SU-DHL-6 (cell line): ENCODE results near the gene GPI.

ENCODE experiments used
- H2AFZ ChIP-seq: fragments of 200-600 bp; sonication (generic); 2 replicates; pipeline ENCODE4 v1.6.1; 2014; ENCODE audit warnings: low read depth, mild to moderate bottlenecking, moderate library complexity, mixed read lengths, antibody characterized with exemption, low read length; ENCODE audit not compliant: severe bottlenecking
- H3F3A ChIP-seq: fragments of 200-600 bp; shearing (Covaris generic); 2 replicates; pipeline ENCODE4 v1.6.0; 2016; ENCODE audit warnings: antibody characterized with exemption, mild to moderate bottlenecking; ENCODE audit not compliant: insufficient read depth
- H3K27ac ChIP-seq: fragments of 200-600 bp; sonication (generic); 2 replicates; pipeline ENCODE4 v1.5.1; 2016; ENCODE audit warnings: low read depth, mild to moderate bottlenecking, low read length, moderate library complexity, mixed read lengths
- H3K27me3 ChIP-seq: fragments of 200-600 bp; sonication (generic), shearing (Covaris generic); 2 replicates; pipeline ENCODE4 v1.6.0; 2014; ENCODE audit warnings: mild to moderate bottlenecking, low read length
- H3K36me3 ChIP-seq: fragments of 200-600 bp; sonication (generic); 2 replicates; pipeline ENCODE4 v1.6.1; 2014; ENCODE audit warnings: mild to moderate bottlenecking, low read length, mixed read lengths
- H3K4me2 ChIP-seq: fragments of 300-600, 200-600 bp; shearing (Covaris generic), sonication (generic); 2 replicates; pipeline ENCODE4 v1.6.0; 2014; ENCODE audit warnings: low read length, low read depth, mild to moderate bottlenecking; ENCODE audit not compliant: poor library complexity, severe bottlenecking
- H3K4me3 ChIP-seq: fragments of 200-600 bp; sonication (generic); 2 replicates; pipeline ENCODE4 v1.5.1; 2014; ENCODE audit warnings: antibody characterized with exemption, low read length, mild to moderate bottlenecking, mixed read lengths; ENCODE audit not compliant: insufficient read depth, poor library complexity, severe bottlenecking
- H3K79me2 ChIP-seq: fragments of 200-600 bp; sonication (generic); 2 replicates; pipeline ENCODE4 v1.6.1; 2014; ENCODE audit warnings: mild to moderate bottlenecking, low read length, moderate library complexity; ENCODE audit not compliant: insufficient read depth
- H3K9ac ChIP-seq: fragments of 200-600 bp; sonication (generic); 2 replicates; pipeline ENCODE4 v1.7.0; 2014; ENCODE audit warnings: mild to moderate bottlenecking, low read length
- H3K9me2 ChIP-seq: fragments of 200-600 bp; sonication (generic); replicated peaks from 2 replicates; pipeline ENCODE4 v1.6.1; 2014; ENCODE audit warnings: low read length; ENCODE audit not compliant: insufficient read depth
- H3K9me3 ChIP-seq: fragments of 200-600 bp; sonication (generic); 2 replicates; pipeline ENCODE4 v1.6.1; 2014; ENCODE audit warnings: low read length, mixed read lengths; ENCODE audit not compliant: insufficient read depth
- H4K20me1 ChIP-seq: fragments of 200-600 bp; sonication (generic); 2 replicates; pipeline ENCODE4 v1.6.1; 2014; ENCODE audit warnings: low read depth, mild to moderate bottlenecking, antibody characterized with exemption, low read length, moderate library complexity, mixed read lengths
- EZH2phosphoT487 ChIP-seq: fragments of 200-600 bp; sonication (generic), shearing (Covaris generic); conservative IDR thresholded peaks from 2 replicates; pipeline ENCODE4 v1.6.1; 2018; ENCODE audit warnings: mild to moderate bottlenecking, antibody characterized with exemption, low read length, moderate library complexity, mixed read lengths
- TF ChIP-seq, protein P1 (sequence below): fragments of 200-600 bp; sonication (generic); IDR thresholded peaks from one replicate; pipeline ENCODE4 v1.5.1; 2017; ENCODE audit warnings: antibody characterized with exemption, mild to moderate bottlenecking, low read length, moderate library complexity; ENCODE audit not compliant: insufficient read depth, poor library complexity, severe bottlenecking

Gene GPI

DNA sequence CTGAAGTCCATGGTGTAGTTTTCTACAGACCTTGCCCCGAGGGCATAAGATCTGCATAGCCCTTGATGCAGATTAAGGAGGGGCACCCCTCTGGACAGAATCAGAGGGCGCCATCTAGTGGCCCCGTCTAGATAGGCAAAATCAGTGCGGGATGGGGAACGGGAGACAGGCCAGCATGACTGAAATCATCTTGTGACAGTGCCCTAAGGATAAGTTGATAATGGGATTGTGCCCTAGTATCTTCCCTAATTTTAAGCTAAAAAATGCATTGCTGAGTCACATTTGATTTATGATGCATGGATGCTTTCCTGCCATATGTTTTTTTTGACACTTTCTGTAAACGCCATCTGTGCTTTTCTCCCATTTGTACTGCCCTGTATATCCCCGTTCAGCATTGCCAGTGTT lies 19.0 kb upstream of the GPI start:
- no peak overlapping the region for H2AFZ ChIP-seq
- no peaks in the 10 kb centered on the region for H4K20me1 ChIP-seq
- H3K4me3 ChIP-seq = no peak overlapping the region
- no peaks in the 10 kb centered on the region for H3K79me2 ChIP-seq
- no peak overlapping the region for H3K4me2 ChIP-seq
- no peak overlapping the region for H3K27ac ChIP-seq
- TF ChIP-seq, protein P1, sequence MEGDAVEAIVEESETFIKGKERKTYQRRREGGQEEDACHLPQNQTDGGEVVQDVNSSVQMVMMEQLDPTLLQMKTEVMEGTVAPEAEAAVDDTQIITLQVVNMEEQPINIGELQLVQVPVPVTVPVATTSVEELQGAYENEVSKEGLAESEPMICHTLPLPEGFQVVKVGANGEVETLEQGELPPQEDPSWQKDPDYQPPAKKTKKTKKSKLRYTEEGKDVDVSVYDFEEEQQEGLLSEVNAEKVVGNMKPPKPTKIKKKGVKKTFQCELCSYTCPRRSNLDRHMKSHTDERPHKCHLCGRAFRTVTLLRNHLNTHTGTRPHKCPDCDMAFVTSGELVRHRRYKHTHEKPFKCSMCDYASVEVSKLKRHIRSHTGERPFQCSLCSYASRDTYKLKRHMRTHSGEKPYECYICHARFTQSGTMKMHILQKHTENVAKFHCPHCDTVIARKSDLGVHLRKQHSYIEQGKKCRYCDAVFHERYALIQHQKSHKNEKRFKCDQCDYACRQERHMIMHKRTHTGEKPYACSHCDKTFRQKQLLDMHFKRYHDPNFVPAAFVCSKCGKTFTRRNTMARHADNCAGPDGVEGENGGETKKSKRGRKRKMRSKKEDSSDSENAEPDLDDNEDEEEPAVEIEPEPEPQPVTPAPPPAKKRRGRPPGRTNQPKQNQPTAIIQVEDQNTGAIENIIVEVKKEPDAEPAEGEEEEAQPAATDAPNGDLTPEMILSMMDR = peak; percentile 92
- no peak for TF ChIP-seq EZH2phosphoT487
- H3F3A ChIP-seq = 0 out of 2 replicates have a peak, but pooled peaks cover 2% of the 10 kb centered on the region
- no peaks in the 10 kb centered on the region for H3K27me3 ChIP-seq
- no peak overlapping the region for H3K9ac ChIP-seq
- no peaks in the 10 kb centered on the region for H3K9me2 ChIP-seq
- H3K36me3 ChIP-seq = 0 out of 2 replicates have a peak, but pooled peaks cover 4% of the 10 kb centered on the region
- H3K9me3 ChIP-seq = no peaks in the 10 kb centered on the region

DNA sequence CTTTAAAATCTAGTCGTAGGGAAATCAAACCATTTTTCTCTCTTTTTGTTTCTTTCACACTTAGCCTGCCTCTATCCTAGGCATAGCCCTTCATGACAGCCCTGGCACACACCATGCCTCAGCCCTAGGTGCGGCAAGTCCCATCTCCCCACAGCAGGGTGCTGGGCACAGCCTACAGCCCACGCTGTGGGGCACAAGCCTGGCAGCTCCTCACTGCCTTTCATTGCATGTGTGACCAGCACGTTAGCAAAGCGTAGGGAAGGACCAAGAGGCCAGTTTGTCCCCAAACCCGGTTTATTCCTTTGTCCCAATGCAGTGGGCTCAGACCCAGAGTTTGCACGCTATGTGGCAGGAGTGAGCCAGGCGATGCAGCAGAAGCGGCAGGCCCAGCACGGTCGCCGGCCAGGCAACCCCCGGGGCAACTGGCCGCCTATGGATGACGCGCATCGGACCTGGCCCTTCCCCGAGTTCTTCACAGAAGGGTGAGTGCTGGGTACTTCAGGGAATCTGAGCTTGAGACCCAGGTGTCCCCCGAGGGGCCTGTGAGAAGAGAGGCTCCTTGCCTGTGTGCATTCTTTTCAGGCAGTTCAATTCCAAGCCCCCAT lies 17.3 kb upstream of the GPI start:
- Histone ChIP-seq H3K9me2 (no peaks in the 10 kb centered on the region), H3K79me2 (no peaks in the 10 kb centered on the region), H4K20me1 (no peaks in the 10 kb centered on the region), H3K27me3 (no peaks in the 10 kb centered on the region), H3K27ac (no peak overlapping the region), H3F3A (0 out of 2 replicates have a peak, but pooled peaks cover 2% of the 10 kb centered on the region), H3K4me3 (no peak overlapping the region), H2AFZ (no peak overlapping the region), H3K9me3 (no peaks in the 10 kb centered on the region), H3K36me3 (0 out of 2 replicates have a peak, but pooled peaks cover 3% of the 10 kb centered on the region), H3K4me2 (no peak overlapping the region), H3K9ac (no peak overlapping the region)
- TF ChIP-seq, protein P1 = no peak

DNA sequence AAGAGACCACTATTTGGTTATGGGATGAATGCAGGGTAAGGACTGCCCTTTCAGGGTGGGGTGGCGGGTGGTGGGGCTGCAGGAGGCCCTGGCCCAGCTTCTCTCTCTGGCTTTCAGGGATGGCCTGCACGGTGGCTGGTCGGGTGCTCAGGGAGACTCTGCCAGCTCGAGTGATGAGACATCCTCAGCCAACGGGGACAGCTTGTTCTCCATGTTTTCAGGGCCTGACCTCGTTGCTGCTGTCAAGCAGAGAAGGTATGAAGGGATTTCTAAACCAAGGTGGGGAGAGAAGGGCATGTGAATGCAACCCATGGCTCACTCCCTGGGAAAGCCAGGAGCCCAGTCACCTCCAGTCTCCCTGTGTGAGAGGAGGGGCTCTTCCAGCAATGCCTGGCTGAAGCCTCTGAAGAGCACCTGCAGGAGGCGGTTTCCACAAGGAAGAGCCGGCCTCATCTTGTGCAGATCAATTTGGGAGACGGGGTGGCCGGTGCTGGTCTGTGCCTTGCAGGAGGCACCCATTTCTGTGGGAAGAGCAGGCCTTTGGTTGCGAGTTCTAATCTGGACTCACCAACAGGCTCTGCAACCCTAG lies 16.0 kb upstream of the GPI start:
- no peak overlapping the region for H2AFZ ChIP-seq
- H3K36me3 ChIP-seq = no peaks in the 10 kb centered on the region
- H3K79me2 ChIP-seq = no peaks in the 10 kb centered on the region
- no peaks in the 10 kb centered on the region for H3F3A ChIP-seq
- no peaks in the 10 kb centered on the region for H3K9me3 ChIP-seq
- H3K27ac ChIP-seq = no peak overlapping the region
- H3K27me3 ChIP-seq = no peaks in the 10 kb centered on the region
- H3K9ac ChIP-seq = no peak overlapping the region
- no peaks in the 10 kb centered on the region for H4K20me1 ChIP-seq
- H3K4me3 ChIP-seq = no peak overlapping the region
- TF ChIP-seq, protein P1 = no peak
- TF ChIP-seq EZH2phosphoT487 = no peak
- H3K4me2 ChIP-seq = no peak overlapping the region
- H3K9me2 ChIP-seq = no peaks in the 10 kb centered on the region
